GM11168 (cell line): ENCODE results near the gene AJAP1.

Experiments
- in situ Hi-C: fragments of 300-500 bp; cut with MboI; formaldehyde crosslinking; loops from one replicate; pipeline ENCODE4 v1.12.0; 2022; ENCODE audit warnings: low sequenced_read_pairs; ENCODE audit not compliant: unreplicated experiment

AJAP1 gene

GRCh38 chr1:4755864-4756504, 101.6 kb downstream of the AJAP1 start:
- in situ Hi-C loops: no loop called here

GRCh38 chr1:4756851-4757580, 102.6 kb downstream of the AJAP1 start:
- in situ Hi-C loops: no loop called here

- in situ Hi-C loops: no loop called here
Observed at GRCh38 chr1:4759671-4760070, 105.3 kb downstream of the AJAP1 start.

- in situ Hi-C loops: no loop called here
Observed at GRCh38 chr1:4760088-4760487, 105.7 kb downstream of the AJAP1 start.

- in situ Hi-C loops: no loop called here
Observed at GRCh38 chr1:4761324-4761723, 106.9 kb downstream of the AJAP1 start.

GRCh38 chr1:4762146-4762545, 107.7 kb downstream of the AJAP1 start:
- in situ Hi-C loops: no loop called here

- in situ Hi-C loops: no loop called here
Observed at GRCh38 chr1:4767308-4767707, 112.9 kb downstream of the AJAP1 start.

GRCh38 chr1:4768553-4768952, 114.1 kb downstream of the AJAP1 start:
- in situ Hi-C loops: no loop called here

GRCh38 chr1:4769516-4770280, 115.3 kb downstream of the AJAP1 start:
- in situ Hi-C loops: no loop called here

- in situ Hi-C loops: no loop called here
Observed at GRCh38 chr1:4770713-4771112, 116.3 kb downstream of the AJAP1 start.

- in situ Hi-C loops: no loop called here
Observed at GRCh38 chr1:4771267-4771666, 116.9 kb downstream of the AJAP1 start.

- in situ Hi-C loops: no loop called here
Observed at GRCh38 chr1:4771721-4772120, 117.3 kb downstream of the AJAP1 start.

- in situ Hi-C loops: no loop called here
Observed at GRCh38 chr1:4772294-4773010, 118.0 kb downstream of the AJAP1 start.

GRCh38 chr1:4773226-4773625, 118.8 kb downstream of the AJAP1 start:
- in situ Hi-C loops: no loop called here

- in situ Hi-C loops: no loop called here
Observed at GRCh38 chr1:4775506-4775905, 121.1 kb downstream of the AJAP1 start.

- in situ Hi-C loops: no loop called here
Observed at GRCh38 chr1:4778056-4778455, 123.6 kb downstream of the AJAP1 start.

GRCh38 chr1:4781646-4782045, 127.2 kb downstream of the AJAP1 start:
- in situ Hi-C loops: no loop called here

GRCh38 chr1:4784761-4785160, 130.4 kb downstream of the AJAP1 start:
- in situ Hi-C loops: no loop called here

- in situ Hi-C loops: no loop called here
Observed at GRCh38 chr1:4786055-4786454, 131.6 kb downstream of the AJAP1 start.

GRCh38 chr1:4787551-4787950, 133.1 kb downstream of the AJAP1 start:
- in situ Hi-C loops: no loop called here

GRCh38 chr1:4792565-4792964, 138.2 kb downstream of the AJAP1 start:
- in situ Hi-C loops: no loop called here
